GM10266 (cell line): ENCODE data around the gene MAF.

Experiments
- DNase-seq: peaks from one replicate; pipeline ENCODE4 v3.0.0; 2012; ENCODE audit errors: extremely low spot score
- CTCF ChIP-seq: IDR thresholded peaks from 2 replicates; pipeline ENCODE4 v1.5.1; 2012; ENCODE audit warnings: mild to moderate bottlenecking, low read depth; ENCODE audit not compliant: control insufficient read depth, insufficient read depth; ENCODE audit errors: missing control alignments

MAF gene

GRCh38 chr16:79563921-79564320, 36.6 kb downstream of the MAF start:
- no peak for TF ChIP-seq CTCF
- DNase-seq, result no peak

GRCh38 chr16:79562166-79562823, 38.2 kb downstream of the MAF start:
- no peak for TF ChIP-seq CTCF

GRCh38 chr16:79561729-79562128, 38.8 kb downstream of the MAF start:
- DNase-seq, result no peak
- TF ChIP-seq CTCF, result no peak

More at GRCh38 chr16:79562166-79562823, 38.2 kb downstream of the MAF start:
- no peak for DNase-seq

GRCh38 chr16:79560923-79561322, 39.6 kb downstream of the MAF start:
- TF ChIP-seq CTCF, result no peak
- no peak for DNase-seq

- no peak for DNase-seq
- TF ChIP-seq CTCF, result no peak
Observed at GRCh38 chr16:79560318-79560717, 40.2 kb downstream of the MAF start.

- no peak for TF ChIP-seq CTCF
- no peak for DNase-seq
Observed at GRCh38 chr16:79559532-79559931, 41.0 kb downstream of the MAF start.

GRCh38 chr16:79557421-79557820, 43.1 kb downstream of the MAF start:
- no peak for TF ChIP-seq CTCF
- DNase-seq, result no peak
